DOHH2 (cell line): ENCODE results near the gene LRRTM2.

Experiments used
- H3F3A ChIP-seq: fragments of 200-600 bp; sonication (generic), shearing (Covaris generic); 2 replicates; pipeline ENCODE4 v1.6.0; 2016; ENCODE audit warnings: antibody characterized with exemption, mild to moderate bottlenecking; ENCODE audit not compliant: control insufficient read depth, insufficient read depth
- H3K27ac ChIP-seq: fragments of 200-600 bp; sonication (generic); 2 replicates; pipeline ENCODE4 v1.5.1; 2014; ENCODE audit warnings: low read depth, mild to moderate bottlenecking, low read length, moderate library complexity
- H3K27me3 ChIP-seq: fragments of 200-600 bp; sonication (generic); 2 replicates; pipeline ENCODE4 v1.6.1; 2014; ENCODE audit warnings: mild to moderate bottlenecking, low read length, mixed read lengths; ENCODE audit not compliant: control insufficient read depth
- H3K36me3 ChIP-seq: fragments of 200-600 bp; sonication (generic); 2 replicates; pipeline ENCODE4 v1.6.1; 2014; ENCODE audit warnings: mild to moderate bottlenecking, low read length, moderate library complexity, mixed read lengths; ENCODE audit not compliant: control insufficient read depth
- H3K4me1 ChIP-seq: fragments of 200-600 bp; sonication (generic); 2 replicates; pipeline ENCODE4 v1.6.1; 2014; ENCODE audit warnings: mild to moderate bottlenecking, low read length, mixed read lengths; ENCODE audit not compliant: control insufficient read depth
- H3K4me2 ChIP-seq: fragments of 200-600 bp; sonication (generic); 2 replicates; pipeline ENCODE4 v1.6.0; 2014; ENCODE audit warnings: mild to moderate bottlenecking, low read length, moderate library complexity
- H3K4me3 ChIP-seq: fragments of 200-600 bp; sonication (generic); 2 replicates; pipeline ENCODE4 v1.5.1; 2014; ENCODE audit warnings: mild to moderate bottlenecking, low read length, mixed read lengths
- H3K79me2 ChIP-seq: fragments of 200-600 bp; sonication (generic); 2 replicates; pipeline ENCODE4 v1.6.1; 2014; ENCODE audit warnings: mild to moderate bottlenecking, low read length, mixed read lengths; ENCODE audit not compliant: control insufficient read depth
- H3K9me2 ChIP-seq: fragments of 200-600 bp; sonication (generic); replicated peaks from 2 replicates; pipeline ENCODE4 v1.6.1; 2014; ENCODE audit warnings: mild to moderate bottlenecking, low read length, mixed read lengths; ENCODE audit not compliant: control insufficient read depth
- H3K9me3 ChIP-seq: fragments of 200-600 bp; sonication (generic); 2 replicates; pipeline ENCODE4 v1.6.1; 2014; ENCODE audit warnings: antibody characterized with exemption, low read length, mixed read lengths; ENCODE audit not compliant: control insufficient read depth, insufficient read depth
- H4K20me1 ChIP-seq: fragments of 200-600 bp; sonication (generic); 2 replicates; pipeline ENCODE4 v1.6.0; 2014; ENCODE audit warnings: low read depth, mild to moderate bottlenecking, antibody characterized with exemption, low read length, moderate library complexity; ENCODE audit not compliant: control insufficient read depth, insufficient read depth
- CTCF ChIP-seq: fragments of 200-600 bp; sonication (generic); IDR thresholded peaks from one replicate; pipeline ENCODE4 v1.5.1; 2014; ENCODE audit warnings: antibody characterized with exemption, mild to moderate bottlenecking, low read depth, low read length; ENCODE audit not compliant: poor library complexity, severe bottlenecking
- EZH2phosphoT487 ChIP-seq: fragments of 200-600 bp; sonication (generic); IDR thresholded peaks from 2 replicates; pipeline ENCODE4 v1.6.1; 2017; ENCODE audit warnings: borderline replicate concordance, mild to moderate bottlenecking, antibody characterized with exemption, low read length, moderate library complexity, mixed read lengths

LRRTM2 gene

GRCh38 chr5:138875552-138875875 lies 379 bp upstream of the LRRTM2 start:
- Histone ChIP-seq H3K4me1 (no peaks in the 10 kb centered on the region), H3F3A (no peaks in the 10 kb centered on the region), H3K27me3 (peaks cover 4% of the 10 kb centered on the region; the same call in 1 of the 2 replicates), H3K4me3 (no peak overlapping the region), H3K27ac (no peak overlapping the region), H3K79me2 (no peaks in the 10 kb centered on the region), H3K9me2 (no peaks in the 10 kb centered on the region), H3K4me2 (no peak overlapping the region), H3K9me3 (no peaks in the 10 kb centered on the region), H3K36me3 (no peaks in the 10 kb centered on the region), H4K20me1 (0 out of 2 replicates have a peak, but pooled peaks cover 6% of the 10 kb centered on the region)
- TF ChIP-seq EZH2phosphoT487, result no peak
- TF ChIP-seq CTCF, result no peak

- Histone ChIP-seq H4K20me1 (0 out of 2 replicates have a peak, but pooled peaks cover 6% of the 10 kb centered on the region), H3K79me2 (no peaks in the 10 kb centered on the region), H3K27ac (no peak overlapping the region), H3K36me3 (no peaks in the 10 kb centered on the region), H3K9me2 (no peaks in the 10 kb centered on the region), H3K27me3 (peaks cover 4% of the 10 kb centered on the region; the same call in 1 of the 2 replicates), H3K4me2 (no peak overlapping the region), H3K4me1 (no peaks in the 10 kb centered on the region), H3K4me3 (no peak overlapping the region), H3F3A (no peaks in the 10 kb centered on the region), H3K9me3 (no peaks in the 10 kb centered on the region)
- TF ChIP-seq EZH2phosphoT487, result no peak
- no peak for TF ChIP-seq CTCF
Measured at GRCh38 chr5:138874241-138874640, 894 bp downstream of the LRRTM2 start.

DNA sequence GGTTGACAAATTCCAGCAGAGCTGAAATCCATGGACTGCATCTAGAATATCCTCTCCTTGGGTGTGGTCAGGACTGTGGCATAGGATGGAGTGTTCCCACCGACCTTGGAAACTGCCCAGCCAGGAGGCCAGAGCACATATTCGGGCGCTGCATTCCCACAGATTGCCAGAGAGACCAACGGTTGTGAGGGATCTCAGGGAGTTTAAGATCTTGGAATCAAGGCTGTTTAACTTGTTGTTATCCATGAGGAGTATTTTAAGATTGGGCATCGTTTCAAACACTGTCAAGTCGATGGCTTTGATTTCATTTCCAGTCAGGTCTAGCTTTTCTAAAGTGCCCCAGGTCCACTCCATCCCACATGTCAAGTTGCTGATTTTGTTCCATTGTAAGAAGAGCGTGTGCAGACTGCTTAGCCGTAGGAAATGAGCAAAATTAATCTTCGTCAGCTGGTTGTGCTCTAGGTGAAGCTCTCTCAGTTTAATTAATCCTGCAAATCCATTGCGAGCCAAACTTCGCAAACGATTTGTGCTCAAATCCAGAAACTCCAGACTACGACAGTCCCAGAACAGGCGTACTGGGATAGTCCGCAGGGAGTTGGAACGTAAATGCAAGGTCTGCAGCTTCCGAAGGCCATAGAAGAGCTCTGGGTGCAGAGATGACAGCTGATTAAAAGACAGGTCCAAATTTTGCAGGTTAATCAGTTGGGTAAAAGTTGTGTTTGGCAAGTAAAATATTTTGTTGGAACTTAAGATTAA lies 1.5 kb downstream of the LRRTM2 start:
- Histone ChIP-seq H3K79me2 (no peaks in the 10 kb centered on the region), H4K20me1 (0 out of 2 replicates have a peak, but pooled peaks cover 6% of the 10 kb centered on the region), H3F3A (no peaks in the 10 kb centered on the region), H3K9me3 (no peaks in the 10 kb centered on the region), H3K4me3 (no peak overlapping the region), H3K9me2 (no peaks in the 10 kb centered on the region), H3K27ac (no peak overlapping the region), H3K4me1 (no peaks in the 10 kb centered on the region), H3K36me3 (no peaks in the 10 kb centered on the region), H3K27me3 (peaks cover 4% of the 10 kb centered on the region; the same call in 1 of the 2 replicates), H3K4me2 (no peak overlapping the region)
- no peak for TF ChIP-seq EZH2phosphoT487

- Histone ChIP-seq H3K27me3 (peaks cover 4% of the 10 kb centered on the region; the same call in 1 of the 2 replicates), H4K20me1 (0 out of 2 replicates have a peak, but pooled peaks cover 6% of the 10 kb centered on the region), H3K4me2 (no peak overlapping the region), H3K9me2 (no peaks in the 10 kb centered on the region; the same call in 1 of the 2 replicates), H3K9me3 (no peaks in the 10 kb centered on the region), H3K4me3 (no peak overlapping the region), H3K4me1 (no peaks in the 10 kb centered on the region), H3K36me3 (no peaks in the 10 kb centered on the region), H3K79me2 (no peaks in the 10 kb centered on the region), H3K27ac (no peak overlapping the region), H3F3A (no peaks in the 10 kb centered on the region)
- TF ChIP-seq CTCF (no peak), EZH2phosphoT487 (no peak)
Measured at GRCh38 chr5:138872841-138873465, 2.2 kb downstream of the LRRTM2 start.
